ENCODE data around the gene CPNE9.

Gene CPNE9, protein sequence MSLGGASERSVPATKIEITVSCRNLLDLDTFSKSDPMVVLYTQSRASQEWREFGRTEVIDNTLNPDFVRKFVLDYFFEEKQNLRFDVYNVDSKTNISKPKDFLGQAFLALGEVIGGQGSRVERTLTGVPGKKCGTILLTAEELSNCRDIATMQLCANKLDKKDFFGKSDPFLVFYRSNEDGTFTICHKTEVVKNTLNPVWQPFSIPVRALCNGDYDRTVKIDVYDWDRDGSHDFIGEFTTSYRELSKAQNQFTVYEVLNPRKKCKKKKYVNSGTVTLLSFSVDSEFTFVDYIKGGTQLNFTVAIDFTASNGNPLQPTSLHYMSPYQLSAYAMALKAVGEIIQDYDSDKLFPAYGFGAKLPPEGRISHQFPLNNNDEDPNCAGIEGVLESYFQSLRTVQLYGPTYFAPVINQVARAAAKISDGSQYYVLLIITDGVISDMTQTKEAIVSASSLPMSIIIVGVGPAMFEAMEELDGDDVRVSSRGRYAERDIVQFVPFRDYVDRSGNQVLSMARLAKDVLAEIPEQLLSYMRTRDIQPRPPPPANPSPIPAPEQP

DNA sequence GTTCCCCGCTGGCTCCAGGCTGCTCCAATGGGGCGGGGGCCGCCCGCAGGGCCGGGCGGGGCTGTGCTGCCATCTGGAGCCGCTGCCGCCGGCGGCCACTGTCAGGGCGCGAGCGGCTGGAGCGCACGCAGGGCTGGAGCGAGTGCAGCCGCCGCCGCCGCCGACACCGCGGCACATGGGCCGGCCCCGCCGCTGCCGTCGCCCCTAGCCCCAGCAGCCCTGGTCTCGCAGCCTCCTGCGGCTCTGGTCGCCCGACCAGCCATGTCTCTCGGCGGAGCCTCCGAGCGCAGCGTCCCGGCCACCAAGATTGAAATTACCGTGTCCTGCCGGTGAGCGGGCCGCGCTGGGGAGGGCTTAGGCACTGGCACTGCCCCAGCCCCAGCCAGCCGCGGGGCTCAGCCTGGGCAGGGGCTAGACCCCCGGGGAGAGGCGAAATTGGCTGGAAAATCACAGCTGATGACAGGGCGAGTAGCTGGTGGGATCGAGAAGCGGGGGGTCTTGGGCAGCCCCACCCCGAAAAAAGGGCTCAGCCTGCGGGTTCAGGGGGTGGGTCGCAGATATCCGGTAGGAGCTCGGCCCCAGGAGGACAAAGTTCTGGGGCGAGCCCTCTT is at the start of gene CPNE9:
CPNE9 (plus strand) TSS at position 98 of the 611 bp plus-strand sequence; CDS start at position 262, 164 bp downstream.
- H4K20me1 ChIP-seq = peaks cover 54% of the 10 kb centered on the region
- no peaks in the 10 kb centered on the region for H3K4me1 ChIP-seq
- H3K27me3 ChIP-seq = peaks cover 29% of the 10 kb centered on the region
- peaks cover 50% of the 10 kb centered on the region for H3K36me3 ChIP-seq
- TF ChIP-seq Cebpa-rat (IDR thresholded peaks at IDR 0.05) = no peak
- no peak within 1 kb of the TSS for H3K9ac ChIP-seq
- H3K27ac ChIP-seq = no peak within 1 kb of the TSS
- H3K4me2 ChIP-seq = no peak within 1 kb of the TSS
- no peaks in the 10 kb centered on the region for H3K9me3 ChIP-seq
- no peak within 1 kb of the TSS for H3K4me3 ChIP-seq

- no peak overlapping the region for H3K27ac ChIP-seq
- H3K9me3 ChIP-seq = no peaks in the 10 kb centered on the region
- H3K9ac ChIP-seq = no peak overlapping the region
- peaks cover 100% of the 10 kb centered on the region for H3K36me3 ChIP-seq
- H3K4me2 ChIP-seq = no peak overlapping the region
- TF ChIP-seq Cebpa-rat (IDR thresholded peaks at IDR 0.05) = no peak
- H3K4me3 ChIP-seq = no peak overlapping the region
- H3K4me1 ChIP-seq = no peaks in the 10 kb centered on the region
- H4K20me1 ChIP-seq = peaks cover 97% of the 10 kb centered on the region
- H3K27me3 ChIP-seq = no peaks in the 10 kb centered on the region
These were observed 43.8 kb upstream of the CPNE9 start for GRCh38 chr3:9659849-9660248.

- H3K36me3 ChIP-seq = peaks cover 100% of the 10 kb centered on the region
These were observed 42.7 kb upstream of the CPNE9 start for GRCh38 chr3:9660972-9661371.

GRCh38 chr3:9664119-9664751 is 39.4 kb upstream of the CPNE9 start:
- H3K9ac ChIP-seq = no peak overlapping the region
- peaks cover 96% of the 10 kb centered on the region for H4K20me1 ChIP-seq
- peaks cover 100% of the 10 kb centered on the region for H3K36me3 ChIP-seq
- TF ChIP-seq Cebpa-rat (IDR thresholded peaks at IDR 0.05) = no peak
- H3K27ac ChIP-seq = no peak overlapping the region
- H3K4me2 ChIP-seq = no peak overlapping the region
- no peaks in the 10 kb centered on the region for H3K9me3 ChIP-seq
- H3K4me1 ChIP-seq = no peaks in the 10 kb centered on the region
- no peak overlapping the region for H3K4me3 ChIP-seq
- H3K27me3 ChIP-seq = no peaks in the 10 kb centered on the region

More at GRCh38 chr3:9660972-9661371, 42.7 kb upstream of the CPNE9 start:
- Histone ChIP-seq H3K9me3 (no peaks in the 10 kb centered on the region), H3K4me1 (no peaks in the 10 kb centered on the region), H3K27ac (no peak overlapping the region), H3K4me3 (no peak overlapping the region), H3K9ac (no peak overlapping the region), H3K4me2 (no peak overlapping the region), H3K27me3 (no peaks in the 10 kb centered on the region), H4K20me1 (peaks cover 96% of the 10 kb centered on the region)
- no peak for TF ChIP-seq Cebpa-rat (IDR thresholded peaks at IDR 0.05)

GRCh38 chr3:9666704-9667445 is 36.8 kb upstream of the CPNE9 start:
- Histone ChIP-seq H3K36me3 (peaks cover 100% of the 10 kb centered on the region), H3K27ac (no peak overlapping the region), H4K20me1 (peaks cover 92% of the 10 kb centered on the region), H3K4me2 (no peak overlapping the region), H3K9me3 (no peaks in the 10 kb centered on the region), H3K4me3 (no peak overlapping the region), H3K9ac (no peak overlapping the region), H3K27me3 (no peaks in the 10 kb centered on the region), H3K4me1 (no peaks in the 10 kb centered on the region)
- no peak for TF ChIP-seq Cebpa-rat (IDR thresholded peaks at IDR 0.05)

DNA sequence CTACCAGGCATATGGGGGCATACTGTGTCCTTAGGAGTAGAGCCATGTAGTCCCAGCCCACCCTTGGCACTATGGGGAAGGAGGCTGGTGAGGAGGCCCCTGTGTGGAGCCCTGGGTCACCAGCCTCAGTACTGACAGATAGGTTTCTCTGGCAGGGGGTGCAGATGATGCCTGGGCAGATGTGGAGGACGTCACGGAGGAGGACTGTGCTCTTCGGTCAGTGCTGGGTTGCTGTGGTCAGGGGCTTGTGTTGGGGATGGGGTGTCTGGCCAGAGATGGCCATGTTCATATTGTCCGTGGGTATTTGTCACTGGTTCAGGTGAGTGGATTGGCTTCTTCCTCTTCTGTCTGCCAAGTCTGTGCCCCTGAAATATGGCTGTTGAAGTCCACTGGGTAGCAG is 34.4 kb upstream of the CPNE9 start:
- Histone ChIP-seq H3K27ac (no peak overlapping the region), H3K36me3 (peaks cover 100% of the 10 kb centered on the region)

DNA sequence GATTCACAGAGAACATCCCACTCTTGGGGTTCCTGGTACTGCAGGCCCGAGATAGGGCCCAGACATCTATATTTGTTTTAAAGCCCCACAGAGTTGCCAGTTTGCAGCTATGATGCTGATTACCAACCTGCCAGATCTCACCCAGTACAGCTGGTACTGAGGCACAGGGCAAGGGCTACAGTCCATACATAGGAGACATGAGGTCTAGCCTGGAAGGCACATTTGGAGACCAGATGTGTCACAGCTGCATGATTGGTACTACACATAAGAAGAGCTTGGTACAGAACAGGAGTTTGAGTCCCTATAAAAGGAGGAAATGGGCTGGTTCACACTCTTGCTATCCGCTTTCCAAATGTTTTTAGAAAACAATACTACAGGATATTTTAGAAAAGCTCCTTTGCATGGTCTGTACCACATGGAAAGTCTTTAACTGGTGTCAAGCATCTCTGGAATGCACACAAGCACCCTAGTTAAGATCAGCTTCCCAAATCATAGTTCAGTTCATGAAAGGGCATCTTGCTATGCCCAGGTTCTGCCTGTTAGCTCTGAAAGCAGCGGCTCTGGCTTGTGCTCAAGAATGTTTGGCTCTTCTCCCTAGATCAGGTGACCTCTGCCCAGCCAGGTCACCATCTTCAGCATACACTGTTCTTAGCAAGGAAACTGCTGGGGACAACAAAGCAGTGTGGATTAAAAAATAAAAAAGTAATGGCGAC is 33.8 kb upstream of the CPNE9 start:
- no peak overlapping the region for H3K4me2 ChIP-seq
- H3K9me3 ChIP-seq = no peaks in the 10 kb centered on the region
- H3K4me3 ChIP-seq = no peak overlapping the region
- H3K27me3 ChIP-seq = no peaks in the 10 kb centered on the region
- H4K20me1 ChIP-seq = peaks cover 74% of the 10 kb centered on the region
- no peaks in the 10 kb centered on the region for H3K4me1 ChIP-seq
- no peak for TF ChIP-seq Cebpa-rat (IDR thresholded peaks at IDR 0.05)
- peaks cover 100% of the 10 kb centered on the region for H3K36me3 ChIP-seq
- H3K9ac ChIP-seq = no peak overlapping the region
- H3K27ac ChIP-seq = no peak overlapping the region

More for the DNA sequence above, 34.4 kb upstream of the CPNE9 start:
- no peak overlapping the region for H3K9ac ChIP-seq
- no peak for TF ChIP-seq Cebpa-rat (IDR thresholded peaks at IDR 0.05)
- H3K4me2 ChIP-seq = no peak overlapping the region
- H3K4me3 ChIP-seq = no peak overlapping the region
- peaks cover 79% of the 10 kb centered on the region for H4K20me1 ChIP-seq
- no peaks in the 10 kb centered on the region for H3K27me3 ChIP-seq
- no peaks in the 10 kb centered on the region for H3K4me1 ChIP-seq
- H3K9me3 ChIP-seq = no peaks in the 10 kb centered on the region

DNA sequence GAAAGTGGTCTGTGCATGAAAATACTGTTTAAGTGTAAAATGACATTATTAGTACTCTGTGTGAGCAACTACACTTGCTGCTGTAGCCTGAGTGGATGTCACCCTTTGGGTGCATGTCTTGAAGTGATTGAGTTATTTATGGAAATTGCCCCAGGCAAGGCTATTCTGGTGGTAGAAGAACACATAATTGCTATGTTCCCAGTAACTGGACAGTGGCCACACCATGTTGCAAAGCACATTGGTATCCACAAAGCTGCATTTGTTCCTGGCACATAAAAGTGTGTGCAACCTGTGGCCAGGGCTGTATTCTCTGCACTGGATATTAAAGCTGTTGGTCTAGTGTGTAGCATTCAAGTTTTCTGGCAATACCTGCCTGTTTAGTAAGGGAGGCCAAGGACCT is 30.6 kb upstream of the CPNE9 start:
- peaks cover 76% of the 10 kb centered on the region for H4K20me1 ChIP-seq
- H3K4me1 ChIP-seq = no peaks in the 10 kb centered on the region
- no peak overlapping the region for H3K9ac ChIP-seq
- H3K4me2 ChIP-seq = no peak overlapping the region
- H3K9me3 ChIP-seq = no peaks in the 10 kb centered on the region
- no peak overlapping the region for H3K27ac ChIP-seq
- H3K36me3 ChIP-seq = peaks cover 100% of the 10 kb centered on the region
- no peak overlapping the region for H3K4me3 ChIP-seq
- no peaks in the 10 kb centered on the region for H3K27me3 ChIP-seq
- TF ChIP-seq Cebpa-rat (IDR thresholded peaks at IDR 0.05) = no peak

GRCh38 chr3:9673752-9674151 is 29.9 kb upstream of the CPNE9 start:
- Histone ChIP-seq H3K27ac (no peak overlapping the region), H3K27me3 (no peaks in the 10 kb centered on the region), H3K4me3 (no peak overlapping the region), H3K9ac (no peak overlapping the region), H3K9me3 (no peaks in the 10 kb centered on the region), H3K36me3 (peaks cover 100% of the 10 kb centered on the region), H3K4me2 (no peak overlapping the region), H3K4me1 (no peaks in the 10 kb centered on the region), H4K20me1 (peaks cover 72% of the 10 kb centered on the region)
- TF ChIP-seq Cebpa-rat (IDR thresholded peaks at IDR 0.05) = no peak

All from BLaER1 (cell line).